Stimulated activated CD4-positive, alpha-beta T cell treated with anti-CD3 and anti-CD28 coated beads, Interleukin-1b, Interleukin-23, amount 100 ng/mL, for 24 hours (primary cell): ENCODE results near the gene FLT4.
"Not testable (repeated sequence)": the region's sequence is repeated elsewhere in the genome, so short reads cannot be mapped to it uniquely, and the experiment has no call there.

ENCODE experiments used
- DNase-seq, 4 experiments: peaks; one replicate each; pipeline ENCODE4 v3.0.0-alpha.2; 2020; ENCODE audit warnings: low read depth in 4 of 4, low spot score in 1 of 4

The FLT4 gene

DNA sequence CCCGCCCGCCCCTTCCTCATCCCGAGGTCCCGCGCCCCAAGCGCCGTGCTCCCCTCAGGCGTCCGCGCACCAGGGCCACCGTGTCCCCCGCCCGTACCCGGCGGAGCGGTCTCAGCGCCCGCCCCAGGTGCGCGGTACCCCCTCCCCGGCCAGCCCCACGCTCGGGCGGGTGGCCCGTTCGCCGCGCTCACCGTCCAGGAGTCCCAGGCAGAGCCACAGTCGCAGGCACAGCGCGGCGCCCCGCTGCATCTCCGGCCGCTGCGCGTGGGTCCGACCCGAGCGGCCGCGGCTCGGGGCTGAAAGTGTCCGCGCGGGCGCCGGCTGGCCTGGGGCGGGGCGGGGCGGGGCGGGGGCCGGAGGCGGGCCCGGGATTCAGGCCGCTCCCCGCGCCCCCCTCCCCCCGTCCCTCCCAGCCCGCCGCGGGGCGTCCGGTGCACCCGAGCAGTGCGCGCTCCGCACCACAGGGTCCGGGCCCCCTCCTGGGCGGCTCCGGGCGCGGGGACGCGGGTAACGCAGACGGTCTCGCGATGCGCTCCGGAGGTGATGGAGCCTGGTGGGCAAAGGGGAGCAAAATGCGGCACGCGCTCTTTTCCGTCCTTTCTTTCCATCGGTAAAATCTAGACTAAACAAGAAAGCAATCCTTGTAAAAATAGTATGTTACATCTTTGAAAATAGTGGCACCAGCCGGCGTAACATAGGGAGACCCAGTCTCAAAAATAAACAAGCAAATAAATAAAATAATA is at the start of gene FLT4:
Gene FLT4, minus strand, starts transcription at position 304 of the 743 bp plus-strand sequence. Its CDS starts 55 bp downstream, at position 249.
- no peak for DNase-seq

DNA sequence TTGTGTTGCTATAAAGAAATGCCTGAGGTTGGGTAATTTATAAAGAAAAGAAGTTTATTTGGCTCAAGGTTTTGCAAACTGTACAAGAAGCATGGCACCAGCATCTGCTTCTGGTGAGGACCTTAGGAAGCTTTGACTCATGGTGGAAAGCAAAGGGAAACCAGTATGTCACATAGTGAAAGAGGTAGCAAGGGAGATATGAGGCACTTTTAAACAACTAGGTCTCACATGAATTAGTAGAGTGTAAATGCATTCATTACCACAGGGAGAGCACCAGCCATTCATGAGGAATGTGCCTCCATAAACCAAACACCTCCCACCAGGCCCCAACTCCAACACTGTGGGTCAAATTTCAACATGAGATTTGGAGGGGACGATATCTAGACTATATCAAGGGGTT is 49.6 kb upstream of the FLT4 start:
- no peak for DNase-seq

DNA sequence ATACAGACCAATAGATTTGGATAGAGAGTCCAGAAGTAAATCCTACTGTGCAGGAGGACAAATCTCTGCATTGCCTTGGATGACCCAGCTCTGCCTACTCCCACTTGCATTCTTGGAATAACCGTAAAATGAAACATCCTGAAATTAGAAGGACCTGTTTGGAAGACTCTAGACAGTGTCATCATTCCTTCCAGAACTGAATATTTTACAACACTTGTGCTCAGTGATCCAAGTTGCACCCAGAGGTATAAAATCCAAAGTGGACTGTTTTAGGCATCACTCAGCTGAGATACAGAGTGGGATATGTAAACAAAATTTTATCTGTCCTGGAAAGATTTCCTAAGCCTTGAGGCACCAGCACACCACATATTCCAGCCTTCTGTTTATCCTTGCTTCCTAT is 46.7 kb upstream of the FLT4 start:
- DNase-seq = no peak

DNA sequence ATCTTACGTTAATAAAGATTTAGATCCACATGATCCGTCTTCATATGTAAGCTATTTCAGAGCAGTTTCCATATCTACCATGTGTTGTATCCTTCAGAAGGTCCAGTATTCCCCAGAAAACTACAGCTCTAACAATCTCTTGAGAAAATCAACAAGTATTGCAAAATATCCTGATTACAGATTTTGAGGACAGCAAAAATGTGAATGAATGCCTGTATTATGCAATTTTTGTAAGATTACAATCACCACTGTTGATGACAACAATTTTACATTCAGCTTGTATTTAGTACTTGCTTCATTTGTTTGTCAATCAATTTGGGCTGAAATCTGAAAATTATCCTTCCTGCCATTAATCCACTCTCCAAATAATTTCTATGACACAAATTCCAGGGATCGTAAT is 43.0 kb upstream of the FLT4 start:
- no peak for DNase-seq

DNA sequence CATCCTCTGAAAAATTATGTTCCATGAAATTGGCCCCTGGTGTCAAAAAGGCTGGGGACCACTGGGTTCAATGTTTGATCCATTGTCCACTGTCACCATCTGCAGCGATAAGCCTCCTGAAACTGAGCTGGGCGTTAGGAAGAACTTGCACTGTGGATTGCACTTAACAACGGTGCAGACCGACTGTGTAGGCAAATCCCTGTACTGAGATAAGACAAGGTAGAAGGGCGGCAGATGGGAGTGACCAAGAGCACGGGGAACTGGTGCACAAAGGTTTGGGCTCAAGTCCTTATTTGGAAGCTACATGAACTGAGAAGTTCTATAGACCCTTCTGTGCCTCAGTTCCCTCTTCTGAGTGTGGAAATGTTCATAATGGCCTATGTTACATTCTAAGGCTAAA is 41.6 kb upstream of the FLT4 start:
- no peak for DNase-seq

DNA sequence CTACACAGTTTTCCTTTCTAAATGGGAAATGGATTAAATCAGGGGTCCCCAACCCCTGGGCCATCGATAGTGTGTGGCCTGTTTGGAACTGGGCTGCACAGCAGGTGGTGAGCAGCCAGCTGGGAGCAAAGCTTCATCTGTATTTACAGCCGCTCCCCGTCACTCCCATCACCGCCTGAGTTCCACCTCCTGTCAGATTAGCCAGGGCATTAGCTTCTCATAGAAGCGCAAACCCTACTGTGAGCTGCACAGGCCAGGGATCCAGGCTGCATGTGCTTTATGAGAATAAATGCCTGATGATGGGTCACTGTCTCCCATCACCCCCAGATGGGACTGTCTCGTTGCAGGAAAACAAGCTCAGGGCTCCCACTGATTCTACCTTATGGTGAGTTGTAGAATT is 41.2 kb upstream of the FLT4 start:
- DNase-seq = no peak

DNA sequence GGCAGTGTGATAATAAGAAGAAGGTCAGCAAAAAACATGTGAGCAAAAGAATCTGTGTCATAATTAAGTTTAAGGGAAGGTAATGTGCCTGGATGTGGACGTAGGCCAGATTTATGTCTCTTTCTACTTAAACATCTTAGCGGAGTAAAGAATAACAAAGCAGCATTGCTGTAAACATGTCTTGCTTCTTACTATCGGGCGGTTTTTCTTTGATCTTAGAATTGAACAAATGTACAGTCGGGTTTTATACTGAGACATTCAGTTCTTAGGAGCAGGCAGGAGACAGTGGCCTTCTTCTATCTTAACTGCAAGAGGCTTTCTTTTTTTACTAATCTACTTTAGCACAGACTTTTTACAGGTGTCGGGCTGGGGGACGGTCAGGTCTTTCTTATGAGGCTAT is 40.4 kb upstream of the FLT4 start:
- DNase-seq = no peak

DNA sequence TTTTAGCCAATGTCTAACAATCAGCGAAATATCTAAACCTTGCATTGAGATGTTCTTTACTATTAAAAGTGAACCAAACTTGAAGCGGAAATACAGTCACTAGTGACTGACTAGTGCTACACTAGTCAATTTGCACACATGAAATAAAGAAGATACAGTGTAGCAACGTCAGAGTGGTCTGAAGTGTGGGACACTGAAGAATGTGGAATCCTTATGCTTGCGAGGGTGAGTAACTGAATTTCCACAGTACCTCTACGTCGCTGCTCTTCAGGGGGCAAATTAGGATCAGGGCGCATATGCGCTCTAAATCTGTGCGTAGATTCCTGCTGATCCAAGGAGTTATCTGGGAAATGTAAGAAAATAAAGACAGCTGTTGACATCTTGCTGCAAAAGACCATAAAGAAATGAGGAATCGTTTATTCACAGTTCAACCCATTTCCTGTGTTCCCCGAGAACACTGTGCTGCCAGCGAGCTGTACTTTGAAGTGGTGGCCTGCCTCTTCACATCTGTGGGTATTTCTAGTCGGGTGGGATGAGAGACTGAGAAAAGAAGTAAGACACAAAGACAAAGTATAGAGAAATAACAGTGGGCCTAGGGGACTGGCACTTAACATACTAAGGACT is 39.8 kb upstream of the FLT4 start:
- no peak for DNase-seq

DNA sequence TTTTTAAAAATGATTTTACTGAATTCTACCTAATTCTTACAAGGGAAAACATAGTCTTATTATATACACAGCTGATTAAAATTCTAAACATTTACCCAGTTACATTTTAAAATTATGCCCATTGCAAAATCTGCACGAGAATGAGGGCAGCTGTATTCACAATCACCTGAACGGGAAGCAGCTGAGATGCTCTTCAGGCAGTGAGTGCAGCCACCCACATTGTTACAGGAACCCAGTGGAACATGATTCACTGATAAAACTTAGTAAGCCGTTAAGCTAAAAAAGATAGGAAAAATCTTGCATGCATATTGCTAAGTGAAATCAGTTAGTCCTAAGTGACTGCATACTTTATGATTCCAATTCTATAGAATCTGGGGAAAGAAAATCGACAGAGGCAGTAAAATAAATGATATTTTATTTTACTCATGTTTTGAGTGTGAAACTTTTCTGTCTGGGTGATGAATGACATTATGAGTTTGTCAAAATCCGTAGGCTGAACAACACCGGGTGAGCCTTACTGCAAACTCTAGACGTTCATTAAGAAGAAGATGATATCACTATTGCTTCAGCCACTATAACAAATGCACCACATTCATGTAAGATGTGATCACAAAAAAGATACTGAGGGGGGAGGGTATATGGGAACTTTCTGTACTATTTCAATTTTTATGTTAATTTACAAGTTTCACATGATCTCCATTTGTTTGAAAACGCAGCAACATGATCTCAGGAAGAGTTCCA is 39.1 kb upstream of the FLT4 start:
- DNase-seq = no peak

DNA sequence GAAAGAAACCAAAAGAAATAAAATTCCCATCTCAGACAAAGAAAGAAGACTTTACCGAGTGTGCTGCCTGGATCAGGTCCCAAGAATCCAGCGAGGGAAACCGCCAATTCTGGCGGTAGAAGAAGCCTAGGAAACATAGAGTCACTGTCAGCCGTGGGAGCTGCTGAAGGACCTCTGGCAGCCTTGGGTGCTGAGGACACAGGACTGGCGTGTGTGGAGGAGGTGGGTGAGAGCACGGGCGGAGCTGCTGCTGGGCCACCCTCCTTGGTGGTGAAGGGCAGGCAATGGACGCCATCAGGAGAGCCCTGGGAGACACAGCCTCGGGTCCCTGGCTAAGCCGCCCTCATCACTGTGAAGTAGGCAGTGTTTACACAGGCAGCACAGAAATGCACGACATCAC is 37.4 kb upstream of the FLT4 start:
- not testable (repeated sequence) for DNase-seq

DNA sequence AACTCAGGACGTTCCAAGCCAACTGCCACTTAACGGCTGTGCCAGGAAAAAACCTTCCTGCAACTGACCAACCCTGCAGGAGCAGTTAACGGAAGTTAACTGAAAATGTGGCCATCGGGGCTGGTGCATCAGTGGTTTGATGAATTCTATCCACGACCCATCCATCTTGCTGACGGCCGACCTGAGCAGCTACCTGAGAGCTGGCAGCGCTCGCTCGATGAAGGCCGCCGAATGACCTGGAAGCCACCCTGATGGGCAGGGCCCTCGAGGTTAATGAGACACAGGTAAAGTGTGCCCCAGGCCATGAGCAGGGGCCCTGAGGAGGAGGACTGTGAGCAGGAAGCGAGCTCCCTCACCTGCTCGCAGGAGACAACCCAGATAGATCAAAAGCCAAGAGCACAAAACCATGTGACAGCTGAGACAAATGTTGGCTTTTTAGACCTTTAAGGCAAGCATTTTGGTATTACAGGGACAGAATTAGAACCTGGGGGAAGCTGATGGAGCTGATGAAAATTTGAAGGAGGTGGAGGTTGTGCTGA is 35.3 kb upstream of the FLT4 start:
- DNase-seq = no peak

DNA sequence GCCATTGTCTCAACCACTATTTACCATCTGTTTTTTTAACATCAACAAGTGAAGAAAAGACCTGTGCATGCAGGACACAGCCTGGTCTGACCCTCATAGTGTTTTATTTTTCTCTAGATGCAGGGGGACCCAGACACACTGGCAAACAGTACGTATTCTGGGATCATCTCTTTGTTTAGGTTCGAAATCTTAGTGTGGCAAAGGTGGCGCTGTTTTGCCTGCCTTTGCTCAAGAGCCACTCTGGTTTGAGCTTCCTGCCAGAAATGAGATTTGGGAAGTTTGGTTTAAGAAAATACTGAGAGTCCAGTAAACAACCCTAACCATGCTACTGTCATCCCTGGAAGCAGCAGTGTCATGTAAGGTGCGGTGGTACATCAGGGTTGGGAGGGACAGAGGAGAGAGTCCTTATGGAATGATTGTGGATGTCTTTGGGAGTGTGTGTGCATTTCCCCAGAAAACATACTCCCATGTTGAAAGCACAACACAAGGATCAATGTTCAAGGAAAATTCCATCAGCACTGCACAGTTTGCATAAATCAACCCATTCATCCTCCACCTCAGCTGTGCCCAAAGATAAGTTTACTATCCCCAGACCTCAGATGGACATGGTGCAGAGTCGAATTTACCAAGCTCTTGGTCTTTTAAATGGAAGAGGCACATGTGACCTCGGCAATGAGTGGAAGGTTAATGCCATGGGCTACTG is 34.0 kb upstream of the FLT4 start:
- no peak for DNase-seq

DNA sequence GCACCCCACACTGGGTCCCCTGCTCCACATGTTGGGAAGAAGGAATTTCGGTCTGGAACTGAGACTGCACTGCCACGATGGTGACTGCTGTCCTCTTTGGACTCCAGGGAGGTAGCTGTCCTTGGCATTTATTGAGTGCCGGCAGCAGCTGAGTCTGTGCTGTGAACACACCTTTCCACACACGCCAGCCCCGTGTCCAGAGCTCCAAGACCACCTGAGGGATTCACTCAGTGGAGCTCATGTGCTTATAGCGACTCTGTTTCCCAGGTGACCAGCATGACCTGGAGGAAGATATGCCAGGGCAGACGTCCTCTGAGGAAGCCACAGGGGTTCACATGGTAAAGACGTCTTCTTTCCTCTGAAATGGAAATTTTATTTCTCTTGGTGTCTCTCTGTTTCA is 33.2 kb upstream of the FLT4 start:
- DNase-seq = no peak

DNA sequence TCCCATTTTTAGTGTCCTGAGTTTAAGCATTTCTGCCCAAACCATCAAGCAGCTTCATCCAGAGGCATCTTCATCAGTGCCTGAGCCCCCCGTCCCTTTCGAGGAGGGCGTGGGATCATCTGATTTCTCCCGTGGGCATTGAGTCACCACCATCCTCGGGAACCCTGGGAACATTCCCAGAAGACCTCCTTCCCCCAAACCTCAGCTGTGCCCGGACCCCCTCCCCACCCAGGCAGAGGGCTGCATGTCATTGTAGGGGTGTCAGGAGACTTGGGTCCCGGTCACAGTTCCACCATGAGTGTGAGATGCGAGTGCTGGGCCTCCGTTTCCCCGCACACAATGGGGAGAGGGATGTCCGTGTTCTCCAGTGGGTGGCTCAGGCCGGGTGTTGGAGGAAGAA is 32.6 kb upstream of the FLT4 start:
- DNase-seq = not testable (repeated sequence)

DNA sequence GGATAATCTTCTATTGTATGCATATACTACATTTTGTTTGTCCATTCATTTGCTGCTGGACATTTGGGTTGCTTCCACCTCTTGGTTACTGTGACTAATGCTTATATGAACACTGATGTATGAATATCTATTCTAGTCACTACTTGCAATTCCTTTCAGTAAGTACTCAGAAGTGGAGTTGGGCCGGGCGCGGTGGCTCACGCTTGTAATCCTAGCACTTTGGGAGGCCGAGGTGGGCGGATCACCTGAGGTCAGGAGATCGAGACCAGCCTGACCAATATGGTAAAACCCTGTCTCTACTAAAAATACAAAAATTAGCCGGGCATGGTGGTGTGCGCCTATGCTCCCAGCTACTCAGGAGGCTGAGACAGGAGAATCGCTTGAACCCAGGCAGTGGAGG is 28.9 kb upstream of the FLT4 start:
- not testable (repeated sequence) for DNase-seq

DNA sequence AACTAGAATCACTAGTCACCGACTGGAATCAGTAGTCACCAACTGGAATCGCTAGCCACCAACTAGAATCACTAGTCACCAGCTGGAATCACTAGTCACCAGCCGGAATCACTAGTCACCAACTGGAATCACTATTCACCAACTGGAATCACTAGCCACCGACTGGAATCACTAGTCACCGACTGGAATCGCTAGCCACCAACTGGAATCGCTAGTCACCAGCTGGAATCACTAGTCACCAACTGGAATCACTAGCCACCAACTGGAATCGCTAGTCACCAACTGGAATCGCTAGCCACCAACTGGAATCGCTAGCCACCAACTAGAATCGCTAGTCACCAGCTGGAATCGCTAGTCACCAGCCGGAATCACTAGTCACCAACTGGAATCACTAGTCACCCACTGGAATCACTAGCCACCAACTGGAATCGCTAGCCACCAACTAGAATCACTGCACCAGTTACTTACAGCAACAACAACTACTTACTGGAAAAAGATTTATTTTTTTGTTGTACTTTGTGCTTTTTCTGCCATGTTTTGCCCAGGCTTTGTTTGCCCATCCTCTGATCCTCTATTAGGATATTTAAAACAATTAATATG is 25.7 kb upstream of the FLT4 start:
- no peak for DNase-seq

DNA sequence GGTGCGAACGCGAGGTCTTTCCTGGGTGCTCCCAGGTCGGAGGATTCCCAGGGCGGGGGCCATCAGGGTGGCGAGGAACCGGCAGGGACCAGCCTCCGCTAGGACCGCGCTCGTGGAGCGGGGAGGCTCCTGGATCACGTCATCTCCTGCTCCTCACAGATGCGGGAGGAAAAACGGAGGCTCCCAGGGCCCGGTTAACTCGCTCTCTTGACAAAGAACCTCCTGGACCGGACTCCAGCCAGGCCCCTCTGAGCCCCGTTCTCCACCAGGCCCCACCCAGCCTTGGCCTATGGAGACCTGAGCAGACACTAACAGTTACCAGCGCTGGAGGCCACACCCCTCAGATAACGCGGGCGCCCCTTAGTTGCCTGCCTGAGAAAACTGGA is 24.7 kb upstream of the FLT4 start:
- not testable (repeated sequence) for DNase-seq

DNA sequence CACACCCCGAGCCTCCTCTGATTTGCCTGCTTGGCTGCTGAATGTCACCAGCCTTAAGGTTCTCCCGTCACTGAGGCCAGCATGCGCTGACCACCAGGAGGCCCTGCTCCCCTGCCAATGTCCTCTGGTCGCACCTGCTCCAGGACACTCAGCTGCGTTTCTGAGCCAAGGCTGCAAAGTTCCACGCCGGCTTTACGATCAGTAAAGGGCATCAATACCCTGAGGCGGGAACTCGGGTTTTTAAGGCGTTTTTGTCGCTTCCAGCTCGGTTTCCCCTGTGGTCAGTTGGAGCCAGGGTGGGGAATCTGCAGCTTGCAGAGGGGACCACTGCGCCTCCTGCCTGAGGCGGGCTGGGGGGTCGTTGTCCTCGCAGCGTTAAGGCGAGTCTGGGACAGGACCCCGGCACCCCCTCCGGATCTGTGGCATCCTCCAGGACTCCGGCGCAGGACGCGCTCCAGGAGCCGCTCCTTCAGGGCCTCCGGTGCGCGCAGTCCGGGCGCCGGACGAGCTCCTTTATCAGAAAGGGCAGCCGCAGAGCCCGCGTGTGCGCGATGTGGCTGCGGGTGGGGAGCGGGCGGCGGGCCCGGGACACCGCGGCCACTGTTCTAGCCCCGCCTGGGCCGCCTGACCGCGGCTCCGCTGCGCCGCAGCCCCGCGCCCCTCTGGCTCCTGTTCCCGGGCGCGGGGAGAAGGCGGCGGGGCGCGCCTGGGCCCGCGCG is 24.1 kb upstream of the FLT4 start:
- DNase-seq = no peak

DNA sequence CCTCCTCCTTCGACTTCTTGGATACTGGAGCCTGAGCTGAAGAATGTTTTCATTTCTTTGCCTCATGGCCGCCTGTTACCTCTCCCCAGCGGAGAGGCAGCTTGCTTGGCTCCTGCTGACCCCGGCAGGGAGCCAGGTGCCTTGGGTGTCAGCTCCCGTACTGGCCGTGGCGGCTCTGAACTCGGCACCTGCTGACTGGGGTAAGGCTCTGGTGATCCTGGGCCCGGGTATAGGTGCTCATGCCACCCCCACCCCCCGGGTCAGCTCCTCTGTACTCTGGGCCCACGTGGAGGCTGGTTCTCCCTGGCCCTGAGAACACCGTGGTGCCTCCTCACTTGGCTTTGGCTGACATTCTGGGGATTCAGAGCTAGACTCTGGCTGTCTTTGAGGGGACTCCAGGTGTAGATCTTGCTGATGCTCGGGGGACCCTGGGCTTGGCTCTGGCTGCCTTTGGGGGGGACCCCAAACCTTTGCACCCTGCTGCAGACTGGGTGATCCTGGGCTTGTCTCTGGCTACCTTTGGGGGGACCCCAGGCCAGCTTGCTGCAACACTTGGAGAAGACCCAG is 22.6 kb upstream of the FLT4 start:
- not testable (repeated sequence) for DNase-seq
